Cardiac muscle cell (in vitro differentiated cells and primary cell): ENCODE results near the gene CFAP161. TPM values are rescaled to one million over a fixed set of nuclear protein-coding genes. Genes with fewer than 3 reads are reported as not detected.
A peak's percentile ranks its signal among the peaks of the same experiment; 100 is the strongest.

Experiments used
- DNase-seq, 2 donors: peaks; one replicate each; pipeline versions ENCODE4 v3.0.0 to v3.0.0-alpha.2; 2010 to 2017; ENCODE audit warnings: low read depth in 1 of 2, low spot score in 1 of 2
- H3K27ac ChIP-seq: fragments of 200-600 bp; sonication (generic); 2 replicates; pipeline ENCODE4 v1.5.1; 2016
- H3K27me3 ChIP-seq: fragments of 200-600 bp; sonication (generic); 2 replicates; pipeline ENCODE4 v1.6.0; 2016; ENCODE audit warnings: control low read depth
- H3K36me3 ChIP-seq: fragments of 200-600 bp; sonication (generic); 2 replicates; pipeline ENCODE4 v1.5.1; 2016; ENCODE audit warnings: control low read depth
- H3K4me1 ChIP-seq: fragments of 200-600 bp; sonication (generic); 2 replicates; pipeline ENCODE4 v1.8.1; 2017; ENCODE audit warnings: low read depth, mild to moderate bottlenecking, mixed run types
- H3K4me3 ChIP-seq: fragments of 200-600 bp; sonication (generic); 2 replicates; pipeline ENCODE4 v1.5.1; 2016; ENCODE audit warnings: mild to moderate bottlenecking
- H3K9me3 ChIP-seq: fragments of 200-600 bp; sonication (generic); 2 replicates; pipeline ENCODE4 v1.5.1; 2017; ENCODE audit warnings: low read depth, mild to moderate bottlenecking, control low read depth
- CTCF ChIP-seq: IDR thresholded peaks from 2 replicates; pipeline ENCODE4 v1.5.1; 2012; ENCODE audit warnings: low read depth, mild to moderate bottlenecking, low read length
- polyA plus RNA-seq: library from polyadenylated mRNA; unstranded; fragments of >200 nt; fragmentation: Nextera tagmentation; extraction: Ambion mirVana; gene quantifications from 2 replicates; pipeline ENCODE4 v1.2.1, GENCODE V29; 2016
- total RNA-seq: library from RNA; depleted of rRNA; stranded (reverse); fragments of >200 nt; gene quantifications from 2 replicates; pipeline ENCODE4 v1.2.3, GENCODE V29; 2016

The CFAP161 gene
- total and polyA plus RNA-seq, 2 experiments from 2014 or later, result not detected

GRCh38 chr15:81087694-81088093 lies 46.4 kb upstream of the CFAP161 start:
- no peak for DNase-seq
- TF ChIP-seq CTCF, result no peak
- no peak overlapping the region for H3K27ac ChIP-seq
- H3K4me3 ChIP-seq, result no peak overlapping the region
- H3K4me1 ChIP-seq, result peaks cover 7% of the 10 kb centered on the region
- no peaks in the 10 kb centered on the region for H3K36me3 ChIP-seq
- no peaks in the 10 kb centered on the region for H3K9me3 ChIP-seq
- no peaks in the 10 kb centered on the region for H3K27me3 ChIP-seq

- Histone ChIP-seq H3K27ac (no peak overlapping the region), H3K4me3 (no peak overlapping the region), H3K27me3 (no peaks in the 10 kb centered on the region), H3K36me3 (no peaks in the 10 kb centered on the region), H3K4me1 (peaks cover 12% of the 10 kb centered on the region), H3K9me3 (no peaks in the 10 kb centered on the region)
- no peak for TF ChIP-seq CTCF
- DNase-seq, result no peak
These were observed 45.5 kb upstream of the CFAP161 start for GRCh38 chr15:81088470-81089013.

- TF ChIP-seq CTCF, result no peak
- DNase-seq, result peak; percentile 71 to 83
- no peaks in the 10 kb centered on the region for H3K9me3 ChIP-seq
- H3K4me3 ChIP-seq, result no peak overlapping the region
- H3K27me3 ChIP-seq, result no peaks in the 10 kb centered on the region
- H3K27ac ChIP-seq, result peak overlapping the region; percentile 89
- H3K4me1 ChIP-seq, result peaks cover 12% of the 10 kb centered on the region
- H3K36me3 ChIP-seq, result no peaks in the 10 kb centered on the region
These were observed 42.0 kb upstream of the CFAP161 start for GRCh38 chr15:81091889-81092558.

GRCh38 chr15:81092559-81092902 lies 41.5 kb upstream of the CFAP161 start:
- no peak overlapping the region for H3K4me3 ChIP-seq
- no peaks in the 10 kb centered on the region for H3K9me3 ChIP-seq
- no peaks in the 10 kb centered on the region for H3K36me3 ChIP-seq
- peak in 1 of 2 donors; percentile 50 for DNase-seq
- H3K27ac ChIP-seq, result peak overlapping the region; percentile 89
- TF ChIP-seq CTCF, result no peak
- no peaks in the 10 kb centered on the region for H3K27me3 ChIP-seq
- H3K4me1 ChIP-seq, result peaks cover 12% of the 10 kb centered on the region

DNA sequence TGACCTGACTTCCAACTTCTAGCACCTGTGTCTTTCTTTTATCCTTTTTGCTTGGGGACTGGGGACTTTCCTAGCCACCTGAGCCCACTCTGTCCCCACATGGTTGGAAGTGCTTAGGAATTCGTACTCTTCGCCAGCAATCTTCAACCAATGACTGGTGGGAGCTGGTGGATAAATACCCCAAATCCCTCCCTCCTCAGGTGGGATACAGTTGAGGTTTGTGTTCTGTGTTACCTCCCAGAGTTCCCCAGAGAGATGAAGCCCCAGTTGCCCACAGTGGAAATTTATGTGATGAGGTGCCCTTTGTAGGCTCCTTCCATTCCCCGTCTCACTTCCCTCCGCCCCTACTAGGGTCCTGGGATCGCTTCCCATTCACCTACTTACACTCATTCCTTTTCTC lies 40.1 kb upstream of the CFAP161 start:
- H3K27me3 ChIP-seq, result no peaks in the 10 kb centered on the region
- H3K9me3 ChIP-seq, result no peaks in the 10 kb centered on the region
- no peak for DNase-seq
- no peak overlapping the region for H3K27ac ChIP-seq
- TF ChIP-seq CTCF, result no peak
- H3K36me3 ChIP-seq, result no peaks in the 10 kb centered on the region
- peaks cover 12% of the 10 kb centered on the region for H3K4me1 ChIP-seq
- no peak overlapping the region for H3K4me3 ChIP-seq
